Measurements from ENCODE around the gene GPR63. TPM values are rescaled to one million over a fixed set of nuclear protein-coding genes. Genes with fewer than 3 reads are reported as not detected.

Gene GPR63
- total RNA-seq (2022; extraction: Qiagen RNA extraction; ENCODE audit: low read depth): 0.32 to 0.65 TPM (median 0.42 TPM) in 5 replicates

GRCh38 chr6:96837081-96837971 is at the start of gene GPR63:
Gene GPR63 (minus strand): TSS chr6:96837477. CDS start chr6:96799731, 37,746 bp downstream.

Other genes starting within 250 kb of the GPR63 start
- gene NDUFAF4, start 60.4 kb upstream of the GPR63 start, total RNA-seq (2022; extraction: Qiagen RNA extraction; ENCODE audit: low read depth): 30.2 to 57.8 TPM (median 50.8 TPM) in 5 replicates
- 0.07 TPM in 1 of 5 replicates, not detected in the others for gene KLHL32, start 87.3 kb upstream of the GPR63 start, total RNA-seq (2022; extraction: Qiagen RNA extraction; ENCODE audit: low read depth)

Data from A549 treated with GW870086 at 1 μM for 4 hours (cell line).